HEK293 (cell line): ENCODE data around the gene ERG.

Experiments used
- CTCF ChIA-PET: fragments of 350-600 bp; formaldehyde crosslinking; extraction: SDS; loops from one replicate; lab custom pipeline; 2021; ENCODE audit warnings: antibody characterized with exemption; lab: Yijun Ruan, JAX
- POLR2A ChIA-PET: fragments of 300-600 bp; formaldehyde crosslinking; extraction: SDS; loops from one replicate; lab custom pipeline; 2020; ENCODE audit warnings: antibody characterized with exemption, inconsistent platforms; lab: Yijun Ruan, JAX
- H3K27ac ChIP-seq: fragments of 200-500 bp; sonication (Bioruptor generic); 2 replicates; pipeline ENCODE4 v1.5.1; 2014; ENCODE audit warnings: low read depth, low read length, control low read depth, inconsistent platforms; ENCODE audit errors: extremely low read depth
- H3K36me3 ChIP-seq, 2 experiments: fragments of 200-500 bp in 1 of 2; sonication (Bioruptor generic) in 1 of 2; 1 replicate in 1 of 2; 2 replicates in 1 of 2; pipeline ENCODE4 v1.5.1; 2014 to 2017; ENCODE audit warnings: inconsistent platforms in 2 of 2, low read length in 2 of 2; ENCODE audit not compliant: control insufficient read depth in 2 of 2, insufficient read depth in 1 of 2
- H3K4me1 ChIP-seq: fragments of 200-500 bp; sonication (Bioruptor generic); 2 replicates; pipeline ENCODE4 v1.5.1; 2014; ENCODE audit warnings: mild to moderate bottlenecking, low read length, inconsistent platforms; ENCODE audit not compliant: control insufficient read depth, insufficient read depth
- H3K4me3 ChIP-seq: 2 replicates; pipeline ENCODE4 v1.5.1; 2011; ENCODE audit warnings: low read depth, mild to moderate bottlenecking, control low read depth, low read length, moderate library complexity
- H3K9me3 ChIP-seq: fragments of 200-500 bp; sonication (Bioruptor generic); 2 replicates; pipeline ENCODE4 v1.5.1; 2014; ENCODE audit warnings: low read depth, low read length, inconsistent platforms; ENCODE audit not compliant: control insufficient read depth, insufficient read depth
- EGR2 ChIP-seq: fragments of 450-650 bp; formaldehyde crosslinking; IDR thresholded peaks from 2 replicates; pipeline ENCODE4 v1.5.1; 2016; ENCODE audit warnings: low read depth, missing biosample characterization, missing genetic modification characterization
- OSR2 ChIP-seq: fragments of 450-650 bp; formaldehyde crosslinking; IDR thresholded peaks from 2 replicates; pipeline ENCODE4 v1.5.1; 2016; ENCODE audit warnings: missing biosample characterization, missing genetic modification characterization
- OVOL3 ChIP-seq: fragments of 450-650 bp; formaldehyde crosslinking; IDR thresholded peaks from 2 replicates; pipeline ENCODE4 v1.5.1; 2016; ENCODE audit warnings: missing biosample characterization, missing genetic modification characterization
- SALL2 ChIP-seq: fragments of 450-650 bp; formaldehyde crosslinking; IDR thresholded peaks from 2 replicates; pipeline ENCODE4 v1.5.0; 2017; ENCODE audit warnings: missing biosample characterization, mild to moderate bottlenecking, missing genetic modification characterization, borderline replicate concordance
- SETDB1 ChIP-seq: IDR thresholded peaks from one replicate; pipeline ENCODE4 v1.6.1; 2017; ENCODE audit warnings: mild to moderate bottlenecking, low read length, moderate library complexity, mixed read lengths; ENCODE audit not compliant: insufficient read length
- YY2 ChIP-seq: fragments of 450-650 bp; formaldehyde crosslinking; IDR thresholded peaks from 2 replicates; pipeline ENCODE4 v1.5.1; 2016; ENCODE audit warnings: missing biosample characterization, missing genetic modification characterization
- ZFP3 ChIP-seq: fragments of 450-650 bp; formaldehyde crosslinking; IDR thresholded peaks from 2 replicates; pipeline ENCODE4 v1.5.1; 2016; ENCODE audit warnings: low read depth, missing biosample characterization, missing genetic modification characterization
- ZIC2 ChIP-seq: fragments of 450-650 bp; formaldehyde crosslinking; IDR thresholded peaks from 2 replicates; pipeline ENCODE4 v1.5.1; 2016; ENCODE audit warnings: missing biosample characterization, missing genetic modification characterization
- ZNF114 ChIP-seq: fragments of 450-650 bp; formaldehyde crosslinking; IDR thresholded peaks from 2 replicates; pipeline ENCODE4 v1.5.0; 2017; ENCODE audit warnings: missing biosample characterization, missing genetic modification characterization
- ZNF19 ChIP-seq: fragments of 450-650 bp; formaldehyde crosslinking; IDR thresholded peaks from 2 replicates; pipeline ENCODE4; 2016; ENCODE audit warnings: missing biosample characterization, missing genetic modification characterization, low read depth
- ZNF211 ChIP-seq: fragments of 450-650 bp; formaldehyde crosslinking; IDR thresholded peaks from 2 replicates; pipeline ENCODE4 v1.5.1; 2016; ENCODE audit warnings: low read depth, missing biosample characterization, missing genetic modification characterization
- ZNF274 ChIP-seq, 2 experiments: fragments of 200-500 bp in 1 of 2; fragments of 450-650 bp in 1 of 2; sonication (Bioruptor generic) in 1 of 2; formaldehyde crosslinking in 1 of 2; IDR thresholded peaks; 2 replicates each; pipeline versions ENCODE4 v1.5.1 to v1.6.1; 2014 to 2016; ENCODE audit warnings: borderline replicate concordance in 1 of 2, inconsistent platforms in 1 of 2, low read length in 1 of 2, missing biosample characterization in 1 of 2, missing genetic modification characterization in 1 of 2
- ZNF324 ChIP-seq: fragments of 450-650 bp; formaldehyde crosslinking; IDR thresholded peaks from 2 replicates; pipeline ENCODE4 v1.5.1; 2016; ENCODE audit warnings: missing biosample characterization, missing genetic modification characterization
- ZNF354C ChIP-seq: fragments of 450-650 bp; formaldehyde crosslinking; IDR thresholded peaks from 2 replicates; pipeline ENCODE4 v1.5.1; 2016; ENCODE audit warnings: missing biosample characterization, missing genetic modification characterization, low read depth, borderline replicate concordance
- ZNF423 ChIP-seq: fragments of 450-650 bp; formaldehyde crosslinking; IDR thresholded peaks from 2 replicates; pipeline ENCODE4 v1.5.1; 2016; ENCODE audit warnings: missing biosample characterization, missing genetic modification characterization
- ZNF433 ChIP-seq: fragments of 450-650 bp; formaldehyde crosslinking; IDR thresholded peaks from 2 replicates; pipeline ENCODE4 v1.5.1; 2016; ENCODE audit warnings: missing biosample characterization, missing genetic modification characterization, low read depth
- ZNF791 ChIP-seq: fragments of 450-650 bp; formaldehyde crosslinking; IDR thresholded peaks from 2 replicates; pipeline ENCODE4 v1.5.1; 2016; ENCODE audit warnings: missing biosample characterization, missing genetic modification characterization
- ZXDB ChIP-seq: fragments of 450-650 bp; formaldehyde crosslinking; IDR thresholded peaks from 2 replicates; pipeline ENCODE4 v1.5.1; 2016; ENCODE audit warnings: missing biosample characterization, missing genetic modification characterization
- TF ChIP-seq, protein P1 (sequence below): fragments of 450-650 bp; formaldehyde crosslinking; IDR thresholded peaks from 2 replicates; pipeline ENCODE4 v1.5.1; 2016; ENCODE audit warnings: missing biosample characterization, missing genetic modification characterization
- TF ChIP-seq, protein P2 (sequence below): fragments of 450-650 bp; formaldehyde crosslinking; IDR thresholded peaks from 2 replicates; pipeline ENCODE4 v1.5.1; 2016; ENCODE audit warnings: missing biosample characterization, missing genetic modification characterization
- TF ChIP-seq, protein P3 (sequence below): fragments of 450-650 bp; formaldehyde crosslinking; IDR thresholded peaks from 2 replicates; pipeline ENCODE4 v1.5.1; 2016; ENCODE audit warnings: missing biosample characterization, missing genetic modification characterization
- TF ChIP-seq, protein P4 (sequence below): fragments of 450-650 bp; formaldehyde crosslinking; IDR thresholded peaks from 2 replicates; pipeline ENCODE4 v1.5.1; 2016; ENCODE audit warnings: missing biosample characterization, missing genetic modification characterization
- TF ChIP-seq, protein P5 (sequence below): fragments of 450-650 bp; formaldehyde crosslinking; IDR thresholded peaks from 2 replicates; pipeline ENCODE4 v1.5.1; 2016; ENCODE audit warnings: missing biosample characterization, missing genetic modification characterization
- TF ChIP-seq, protein P6 (sequence below): fragments of 450-650 bp; formaldehyde crosslinking; IDR thresholded peaks from 2 replicates; pipeline ENCODE4 v1.5.1; 2017; ENCODE audit warnings: missing biosample characterization, missing genetic modification characterization

Gene ERG

DNA sequence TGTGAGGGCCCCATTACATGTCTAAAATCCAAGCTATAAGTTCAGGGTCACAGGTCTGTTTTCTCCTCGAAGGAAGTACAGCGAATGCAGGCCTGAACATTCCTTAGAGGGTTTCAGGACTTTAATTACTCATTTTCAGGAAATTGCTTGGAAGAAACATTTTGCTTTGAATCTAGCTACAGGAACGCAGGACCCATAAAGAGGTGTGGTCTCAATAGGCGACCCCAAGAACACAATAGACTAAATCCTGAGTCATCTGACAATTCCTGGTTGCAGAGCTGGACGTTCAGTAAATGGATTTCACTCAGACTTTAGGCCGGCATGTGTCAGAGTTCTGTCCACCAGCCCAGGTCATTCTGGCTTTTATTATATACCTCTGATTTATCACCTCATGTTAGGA is 1.0 kb upstream of the ERG start:
- H3K4me1 ChIP-seq, result no peaks in the 10 kb centered on the region
- TF ChIP-seq ZNF211 (tag by site-specific recombination) (no peak), ZIC2 (tag by site-specific recombination) (no peak), SETDB1 (no peak), SALL2 (tag by site-specific recombination) (no peak), ZNF433 (tag by site-specific recombination) (no peak), OVOL3 (tag by site-specific recombination) (no peak), ZFP3 (tag by site-specific recombination) (no peak), OSR2 (tag by site-specific recombination) (no peak), ZNF791 (tag by site-specific recombination) (no peak), ZNF114 (tag by site-specific recombination) (no peak), ZNF423 (tag by site-specific recombination) (no peak), ZNF19 (tag by site-specific recombination) (no peak)
- TF ChIP-seq, protein P1, sequence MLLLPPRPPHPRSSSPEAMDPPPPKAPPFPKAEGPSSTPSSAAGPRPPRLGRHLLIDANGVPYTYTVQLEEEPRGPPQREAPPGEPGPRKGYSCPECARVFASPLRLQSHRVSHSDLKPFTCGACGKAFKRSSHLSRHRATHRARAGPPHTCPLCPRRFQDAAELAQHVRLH (tag by site-specific recombination), result no peak
- TF ChIP-seq, protein P2, sequence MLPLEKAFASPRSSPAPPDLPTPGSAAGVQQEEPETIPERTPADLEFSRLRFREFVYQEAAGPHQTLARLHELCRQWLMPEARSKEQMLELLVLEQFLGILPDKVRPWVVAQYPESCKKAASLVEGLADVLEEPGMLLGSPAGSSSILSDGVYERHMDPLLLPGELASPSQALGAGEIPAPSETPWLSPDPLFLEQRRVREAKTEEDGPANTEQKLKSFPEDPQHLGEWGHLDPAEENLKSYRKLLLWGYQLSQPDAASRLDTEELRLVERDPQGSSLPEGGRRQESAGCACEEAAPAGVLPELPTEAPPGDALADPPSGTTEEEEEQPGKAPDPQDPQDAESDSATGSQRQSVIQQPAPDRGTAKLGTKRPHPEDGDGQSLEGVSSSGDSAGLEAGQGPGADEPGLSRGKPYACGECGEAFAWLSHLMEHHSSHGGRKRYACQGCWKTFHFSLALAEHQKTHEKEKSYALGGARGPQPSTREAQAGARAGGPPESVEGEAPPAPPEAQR (tag by site-specific recombination), result no peak
- TF ChIP-seq, protein P3, sequence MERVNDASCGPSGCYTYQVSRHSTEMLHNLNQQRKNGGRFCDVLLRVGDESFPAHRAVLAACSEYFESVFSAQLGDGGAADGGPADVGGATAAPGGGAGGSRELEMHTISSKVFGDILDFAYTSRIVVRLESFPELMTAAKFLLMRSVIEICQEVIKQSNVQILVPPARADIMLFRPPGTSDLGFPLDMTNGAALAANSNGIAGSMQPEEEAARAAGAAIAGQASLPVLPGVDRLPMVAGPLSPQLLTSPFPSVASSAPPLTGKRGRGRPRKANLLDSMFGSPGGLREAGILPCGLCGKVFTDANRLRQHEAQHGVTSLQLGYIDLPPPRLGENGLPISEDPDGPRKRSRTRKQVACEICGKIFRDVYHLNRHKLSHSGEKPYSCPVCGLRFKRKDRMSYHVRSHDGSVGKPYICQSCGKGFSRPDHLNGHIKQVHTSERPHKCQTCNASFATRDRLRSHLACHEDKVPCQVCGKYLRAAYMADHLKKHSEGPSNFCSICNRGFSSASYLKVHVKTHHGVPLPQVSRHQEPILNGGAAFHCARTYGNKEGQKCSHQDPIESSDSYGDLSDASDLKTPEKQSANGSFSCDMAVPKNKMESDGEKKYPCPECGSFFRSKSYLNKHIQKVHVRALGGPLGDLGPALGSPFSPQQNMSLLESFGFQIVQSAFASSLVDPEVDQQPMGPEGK (tag by site-specific recombination), result no peak
- TF ChIP-seq, protein P4, sequence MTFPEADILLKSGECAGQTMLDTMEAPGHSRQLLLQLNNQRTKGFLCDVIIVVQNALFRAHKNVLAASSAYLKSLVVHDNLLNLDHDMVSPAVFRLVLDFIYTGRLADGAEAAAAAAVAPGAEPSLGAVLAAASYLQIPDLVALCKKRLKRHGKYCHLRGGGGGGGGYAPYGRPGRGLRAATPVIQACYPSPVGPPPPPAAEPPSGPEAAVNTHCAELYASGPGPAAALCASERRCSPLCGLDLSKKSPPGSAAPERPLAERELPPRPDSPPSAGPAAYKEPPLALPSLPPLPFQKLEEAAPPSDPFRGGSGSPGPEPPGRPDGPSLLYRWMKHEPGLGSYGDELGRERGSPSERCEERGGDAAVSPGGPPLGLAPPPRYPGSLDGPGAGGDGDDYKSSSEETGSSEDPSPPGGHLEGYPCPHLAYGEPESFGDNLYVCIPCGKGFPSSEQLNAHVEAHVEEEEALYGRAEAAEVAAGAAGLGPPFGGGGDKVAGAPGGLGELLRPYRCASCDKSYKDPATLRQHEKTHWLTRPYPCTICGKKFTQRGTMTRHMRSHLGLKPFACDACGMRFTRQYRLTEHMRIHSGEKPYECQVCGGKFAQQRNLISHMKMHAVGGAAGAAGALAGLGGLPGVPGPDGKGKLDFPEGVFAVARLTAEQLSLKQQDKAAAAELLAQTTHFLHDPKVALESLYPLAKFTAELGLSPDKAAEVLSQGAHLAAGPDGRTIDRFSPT (tag by site-specific recombination), result no peak
- POLR2A ChIA-PET, result no interaction called here
- no peaks in the 10 kb centered on the region for H3K9me3 ChIP-seq
- no peak overlapping the region for H3K4me3 ChIP-seq
- no peaks in the 10 kb centered on the region for H3K36me3 ChIP-seq
- CTCF ChIA-PET, result no interaction called here
- no peak overlapping the region for H3K27ac ChIP-seq

DNA sequence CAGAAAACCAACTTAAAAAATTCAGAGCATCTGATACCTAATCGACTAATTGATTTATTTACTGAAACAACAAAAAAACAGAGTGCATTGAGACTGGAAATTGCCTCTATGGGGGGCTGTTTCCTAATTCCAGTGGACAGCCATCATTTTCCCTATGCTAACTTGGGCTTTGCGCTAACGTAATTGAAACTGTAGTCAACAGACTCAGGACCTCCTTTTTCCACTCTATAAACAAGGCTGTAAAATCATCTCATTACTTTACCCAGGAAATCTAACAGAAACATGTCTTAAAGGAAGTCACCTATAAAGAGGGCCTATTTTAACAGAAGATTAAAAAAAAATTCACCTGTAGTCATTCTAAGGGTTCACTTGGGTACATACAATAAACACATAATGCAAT is 2.1 kb downstream of the ERG start:
- POLR2A ChIA-PET, result no interaction called here
- TF ChIP-seq ZXDB, result no peak
- TF ChIP-seq YY2 (tag by site-specific recombination), result no peak
- TF ChIP-seq, protein P4 (tag by site-specific recombination), result no peak
- TF ChIP-seq ZNF324 (tag by site-specific recombination), result no peak
- TF ChIP-seq ZNF274 (IDR thresholded peaks at IDR 0.05; ENCODE audit: low read length), result no peak
- no peak for TF ChIP-seq ZNF274 (tag by site-specific recombination; IDR thresholded peaks at IDR 0.05; ENCODE audit: borderline replicate concordance)
- TF ChIP-seq SETDB1, result no peak
- TF ChIP-seq, protein P5, sequence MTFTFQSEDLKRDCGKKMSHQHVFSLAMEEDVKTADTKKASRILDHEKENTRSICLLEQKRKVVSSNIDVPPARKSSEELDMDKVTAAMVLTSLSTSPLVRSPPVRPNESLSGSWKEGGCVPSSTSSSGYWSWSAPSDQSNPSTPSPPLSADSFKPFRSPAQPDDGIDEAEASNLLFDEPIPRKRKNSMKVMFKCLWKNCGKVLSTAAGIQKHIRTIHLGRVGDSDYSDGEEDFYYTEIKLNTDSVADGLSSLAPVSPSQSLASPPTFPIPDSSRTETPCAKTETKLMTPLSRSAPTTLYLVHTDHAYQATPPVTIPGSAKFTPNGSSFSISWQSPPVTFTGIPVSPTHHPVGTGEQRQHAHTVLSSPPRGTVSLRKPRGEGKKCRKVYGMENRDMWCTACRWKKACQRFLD (tag by site-specific recombination), result no peak
- no peak for TF ChIP-seq EGR2 (tag by site-specific recombination)
- TF ChIP-seq, protein P6, sequence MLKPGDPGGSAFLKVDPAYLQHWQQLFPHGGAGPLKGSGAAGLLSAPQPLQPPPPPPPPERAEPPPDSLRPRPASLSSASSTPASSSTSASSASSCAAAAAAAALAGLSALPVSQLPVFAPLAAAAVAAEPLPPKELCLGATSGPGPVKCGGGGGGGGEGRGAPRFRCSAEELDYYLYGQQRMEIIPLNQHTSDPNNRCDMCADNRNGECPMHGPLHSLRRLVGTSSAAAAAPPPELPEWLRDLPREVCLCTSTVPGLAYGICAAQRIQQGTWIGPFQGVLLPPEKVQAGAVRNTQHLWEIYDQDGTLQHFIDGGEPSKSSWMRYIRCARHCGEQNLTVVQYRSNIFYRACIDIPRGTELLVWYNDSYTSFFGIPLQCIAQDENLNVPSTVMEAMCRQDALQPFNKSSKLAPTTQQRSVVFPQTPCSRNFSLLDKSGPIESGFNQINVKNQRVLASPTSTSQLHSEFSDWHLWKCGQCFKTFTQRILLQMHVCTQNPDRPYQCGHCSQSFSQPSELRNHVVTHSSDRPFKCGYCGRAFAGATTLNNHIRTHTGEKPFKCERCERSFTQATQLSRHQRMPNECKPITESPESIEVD (tag by site-specific recombination), result no peak
- no peak for TF ChIP-seq ZNF354C

More for the DNA sequence above, 2.1 kb downstream of the ERG start:
- H3K4me1 ChIP-seq, result no peaks in the 10 kb centered on the region
- CTCF ChIA-PET, result interaction anchor here (0.8 to 1.4 kb wide), 2 partner anchors 9 to 118 kb away, joined by 3 to 5 read pairs; no protein-coding TSS in a partner anchor
- H3K9me3 ChIP-seq, result no peaks in the 10 kb centered on the region
- no peak overlapping the region for H3K27ac ChIP-seq
- H3K36me3 ChIP-seq, result no peaks in the 10 kb centered on the region
- no peak overlapping the region for H3K4me3 ChIP-seq
